Eye (tissue), 1 donor: ENCODE measurements around the gene CD14.
"Not testable (repeated sequence)": the region's sequence is repeated elsewhere in the genome, so short reads cannot be mapped to it uniquely, and the experiment has no call there.

Source experiments
- DNase-seq: peaks from one replicate; pipeline ENCODE4 v3.0.0-alpha.2; 2015

The CD14 gene

DNA sequence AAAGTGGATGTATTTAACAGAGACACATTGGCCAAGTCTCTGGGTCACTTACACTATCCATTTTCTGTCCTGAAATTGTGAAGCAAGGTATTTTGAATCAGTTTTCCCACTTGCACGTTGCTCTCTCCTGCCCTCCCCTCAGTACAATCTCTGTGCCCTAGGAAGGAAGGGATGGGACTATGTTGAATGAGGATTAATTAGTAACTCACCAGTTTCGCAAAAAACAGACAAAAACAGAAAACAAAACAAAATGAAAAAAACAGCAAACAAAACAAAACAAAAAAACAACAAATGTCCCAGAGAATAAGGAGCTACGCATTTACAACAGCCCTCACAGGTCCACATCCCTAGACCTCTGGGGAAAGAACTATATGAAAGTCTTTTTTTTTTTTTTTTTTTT is 1.1 kb upstream of the CD14 start:
- no peak for DNase-seq

GRCh38 chr5:140633501-140633900 is 526 bp upstream of the CD14 start:
- no peak for DNase-seq

- peak; percentile 70 for DNase-seq
These were observed 482 bp downstream of the CD14 start for GRCh38 chr5:140632366-140633020.

DNA sequence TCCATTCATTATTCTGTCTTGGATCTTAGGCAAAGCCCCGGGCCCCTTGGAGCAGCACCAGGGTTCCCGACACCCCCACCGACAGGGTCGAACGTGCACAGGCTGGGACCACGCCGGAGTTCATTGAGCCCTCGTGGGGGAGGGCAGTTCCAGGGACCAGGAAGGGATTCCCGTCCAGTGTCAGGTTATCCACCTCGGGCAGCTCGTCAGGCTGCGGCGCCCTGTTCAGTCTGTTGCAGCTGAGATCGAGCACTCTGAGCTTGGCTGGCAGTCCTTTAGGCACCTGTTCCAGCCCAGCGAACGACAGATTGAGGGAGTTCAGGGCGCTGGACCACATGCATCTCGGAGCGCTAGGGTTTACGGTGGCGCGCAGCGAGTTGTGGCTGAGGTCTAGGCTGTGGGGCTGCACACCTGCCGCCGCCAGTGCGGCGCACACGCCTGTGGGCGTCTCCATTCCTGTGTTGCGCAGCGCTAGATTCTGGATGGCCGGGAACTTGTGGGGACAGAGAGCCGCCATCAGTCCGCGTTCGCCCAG is 1.1 kb downstream of the CD14 start:
- DNase-seq, result peak; percentile 66

DNA sequence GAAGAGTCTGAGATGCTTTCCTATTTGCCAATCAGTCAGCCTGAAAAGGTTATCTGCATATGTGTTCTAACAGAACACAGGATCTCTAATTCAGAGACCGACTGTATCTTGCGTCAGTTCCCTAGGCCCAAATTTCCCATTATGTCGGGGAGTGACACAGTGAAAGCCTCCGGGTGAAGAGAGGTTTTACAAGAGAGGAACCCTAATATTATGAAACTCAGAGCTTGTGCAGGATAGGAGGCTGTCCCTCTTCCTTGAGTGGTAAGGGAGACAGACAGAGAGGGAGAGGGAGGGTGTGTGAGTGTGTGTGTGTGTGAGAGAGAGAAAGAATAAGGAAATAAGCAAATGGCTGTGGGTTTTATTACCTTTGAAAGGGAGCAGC is 1.9 kb downstream of the CD14 start:
- DNase-seq, result no peak

DNA sequence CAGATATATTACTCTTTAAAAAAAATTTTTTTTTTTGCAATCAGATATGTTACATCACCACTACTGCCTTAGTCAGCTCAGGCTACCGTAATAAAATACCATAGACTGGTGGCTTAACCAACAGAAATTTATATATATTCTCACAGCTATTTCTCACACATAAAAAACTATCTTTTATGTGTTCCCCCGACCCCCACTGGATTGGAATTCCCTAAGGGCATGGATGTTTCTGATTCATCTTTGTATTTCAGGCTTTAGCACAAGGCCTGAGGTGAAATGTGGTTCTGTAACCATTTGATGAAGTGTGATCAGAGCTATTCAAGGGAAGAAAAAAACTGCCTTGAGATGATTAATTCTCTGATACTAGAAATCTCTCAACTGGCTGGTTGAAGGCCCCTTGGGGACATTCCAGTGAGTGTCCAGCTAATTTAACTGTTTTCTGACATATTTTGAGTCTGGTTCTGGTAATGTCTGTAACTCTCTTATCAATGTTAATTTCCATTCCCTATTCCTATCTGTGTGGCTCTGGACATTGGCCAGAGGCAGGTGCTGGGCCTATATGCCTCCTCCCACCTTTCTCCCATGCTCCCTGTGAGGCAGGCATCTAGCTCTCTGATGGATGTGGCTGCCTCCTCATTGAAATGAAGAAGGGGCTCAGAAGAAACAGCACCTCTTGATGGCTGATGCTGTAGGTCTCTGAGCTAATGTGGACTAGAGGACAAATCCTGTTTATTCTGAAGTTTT is 2.5 kb downstream of the CD14 start:
- no peak for DNase-seq

- no peak for DNase-seq
These were observed 4.3 kb downstream of the CD14 start for GRCh38 chr5:140628711-140629110.

DNA sequence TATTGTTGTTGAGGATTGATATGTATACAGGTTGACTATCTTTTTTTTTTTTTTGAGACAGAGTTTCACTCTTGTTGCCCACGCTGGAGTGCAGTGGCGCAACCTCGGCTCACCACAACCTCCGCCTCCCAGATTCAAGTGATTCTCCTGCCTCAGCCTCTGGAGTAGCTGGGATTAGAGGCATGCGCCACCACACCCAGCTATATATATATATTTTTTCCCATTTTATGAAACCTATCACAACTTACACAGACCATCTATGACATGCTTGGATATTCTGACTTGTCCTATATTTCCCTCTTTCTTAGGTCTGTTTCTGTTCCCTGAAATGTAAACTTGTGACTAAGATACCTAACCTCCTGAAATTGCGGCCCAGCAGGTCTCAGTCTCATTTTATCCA is 5.0 kb downstream of the CD14 start:
- no peak for DNase-seq

DNA sequence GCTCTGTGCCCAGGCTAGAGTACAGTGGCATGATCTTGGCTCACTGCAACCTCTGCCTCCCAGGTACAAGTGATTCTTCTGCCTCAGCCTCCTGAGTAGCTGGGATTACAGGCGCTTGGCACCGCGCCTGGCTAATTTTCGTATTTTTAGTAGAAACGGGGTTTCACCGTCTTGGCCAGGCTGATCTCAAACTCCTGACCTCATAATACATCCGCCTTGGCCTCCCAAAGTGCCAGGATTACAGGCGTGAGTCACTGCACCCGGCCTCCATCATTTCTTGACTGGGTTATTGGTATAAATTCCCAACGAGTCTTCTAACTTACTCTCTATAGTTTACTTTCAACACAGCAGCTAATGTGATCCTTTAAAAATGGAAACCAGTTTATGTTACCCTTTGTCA is 8.1 kb downstream of the CD14 start:
- not testable (repeated sequence) for DNase-seq

DNA sequence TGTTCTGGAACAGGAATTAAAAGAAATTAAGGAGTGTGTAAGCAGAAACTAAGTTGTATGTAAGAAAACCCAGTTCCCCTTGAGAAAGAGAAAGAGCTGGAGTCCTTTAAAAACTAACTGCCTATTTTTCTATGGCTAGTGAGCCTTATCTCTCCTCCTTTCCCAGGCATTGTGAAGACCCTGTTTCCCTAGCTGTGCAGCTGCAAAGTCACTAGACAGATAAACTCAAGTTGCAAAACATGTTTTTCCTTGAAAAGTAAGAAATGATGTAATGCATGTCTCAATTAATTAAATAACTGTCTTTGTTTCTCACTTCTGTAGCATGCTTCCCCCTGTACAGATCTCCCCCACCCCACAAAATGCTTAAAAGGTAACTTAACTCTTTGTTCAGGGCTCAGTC is 9.9 kb downstream of the CD14 start:
- not testable (repeated sequence) for DNase-seq

DNA sequence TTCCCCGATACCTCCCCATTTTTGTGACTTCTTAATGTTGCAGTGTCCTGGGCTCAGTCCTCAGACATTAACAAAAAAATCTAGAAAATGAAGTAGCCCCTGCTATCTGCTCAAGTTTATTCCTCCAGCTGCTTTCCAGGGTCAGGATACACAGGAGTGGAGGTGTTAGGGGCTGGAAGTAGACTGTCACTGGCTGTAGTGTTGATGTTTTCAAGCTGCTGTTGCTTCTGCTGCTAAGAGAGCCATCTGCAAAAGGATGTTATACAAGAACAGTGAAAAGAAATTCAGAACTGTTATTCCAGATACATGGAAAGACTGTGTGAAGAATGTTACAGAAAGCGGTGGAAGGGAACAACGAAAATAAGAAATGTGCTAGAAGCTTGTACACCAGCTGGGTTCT is 10.7 kb downstream of the CD14 start:
- DNase-seq, result no peak

GRCh38 chr5:140611020-140611521 is 21.9 kb downstream of the CD14 start:
- no peak for DNase-seq

DNA sequence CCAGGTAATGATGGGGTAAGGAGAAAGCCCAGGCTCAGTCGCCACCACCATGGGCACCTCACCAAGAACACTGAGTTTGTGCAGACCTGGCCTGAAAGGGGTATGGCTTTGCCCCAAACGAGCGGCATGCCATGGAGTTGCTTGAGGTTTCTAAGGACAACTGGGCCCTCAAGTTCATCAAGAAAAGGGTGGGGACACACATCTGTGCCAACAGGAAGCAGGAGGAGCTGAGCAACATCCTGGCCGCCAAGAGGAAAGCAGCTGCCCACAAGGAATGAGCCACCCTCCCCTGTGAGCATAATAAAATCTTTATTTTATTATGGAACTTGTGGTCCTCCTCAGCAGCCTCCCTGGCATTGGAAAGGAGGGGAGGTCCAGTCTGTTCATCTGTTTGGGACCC is 23.8 kb downstream of the CD14 start:
- DNase-seq, result no peak

GRCh38 chr5:140608722-140609121 is 24.3 kb downstream of the CD14 start:
- no peak for DNase-seq

DNA sequence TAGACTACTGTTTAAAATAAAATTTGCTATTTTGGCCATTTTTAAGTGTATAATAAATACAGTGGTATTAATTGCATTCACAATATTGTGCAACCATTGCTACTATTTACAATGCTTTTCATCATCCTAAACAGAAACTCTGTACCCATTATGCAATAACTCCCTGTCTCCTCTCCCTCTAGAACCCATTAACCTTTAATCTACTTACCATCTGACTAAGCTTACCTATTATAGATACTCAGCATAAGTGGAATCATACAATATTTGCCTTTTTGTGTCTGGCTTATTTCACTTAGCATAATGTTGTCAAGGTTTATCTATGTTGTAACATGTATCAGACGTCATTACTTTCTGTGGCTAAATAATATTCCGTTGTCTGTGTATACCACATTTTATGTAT is 25.9 kb downstream of the CD14 start:
- DNase-seq, result no peak

GRCh38 chr5:140605879-140606278 is 27.1 kb downstream of the CD14 start:
- no peak for DNase-seq

- DNase-seq, result no peak
These were observed 29.2 kb downstream of the CD14 start for GRCh38 chr5:140603734-140604133.

- not testable (repeated sequence) for DNase-seq
These were observed 29.6 kb downstream of the CD14 start for GRCh38 chr5:140603446-140603698.

GRCh38 chr5:140602147-140602546 is 30.8 kb downstream of the CD14 start:
- DNase-seq, result no peak

DNA sequence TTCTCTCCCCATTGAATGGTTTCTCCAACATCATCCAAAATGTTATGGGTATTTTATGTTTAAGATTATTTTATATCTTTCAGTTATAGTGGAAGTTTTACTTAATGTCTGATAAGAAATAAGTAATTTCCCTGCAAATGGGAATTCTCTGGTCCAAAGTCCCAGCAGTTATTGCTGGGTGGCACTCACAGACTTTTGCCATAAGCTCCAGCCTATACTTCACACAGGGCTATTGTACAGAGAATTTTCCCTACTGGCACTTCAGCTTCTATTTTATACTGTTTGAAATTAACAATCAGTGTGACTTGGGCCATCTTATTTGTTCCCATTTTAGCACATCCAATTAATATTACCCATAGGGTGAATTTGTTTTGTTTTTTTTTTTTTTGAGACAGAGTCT is 32.9 kb downstream of the CD14 start:
- no peak for DNase-seq

GRCh38 chr5:140598836-140599235 is 34.1 kb downstream of the CD14 start:
- no peak for DNase-seq

- peak; percentile 66 for DNase-seq
These were observed 36.6 kb downstream of the CD14 start for GRCh38 chr5:140596321-140596741.

DNA sequence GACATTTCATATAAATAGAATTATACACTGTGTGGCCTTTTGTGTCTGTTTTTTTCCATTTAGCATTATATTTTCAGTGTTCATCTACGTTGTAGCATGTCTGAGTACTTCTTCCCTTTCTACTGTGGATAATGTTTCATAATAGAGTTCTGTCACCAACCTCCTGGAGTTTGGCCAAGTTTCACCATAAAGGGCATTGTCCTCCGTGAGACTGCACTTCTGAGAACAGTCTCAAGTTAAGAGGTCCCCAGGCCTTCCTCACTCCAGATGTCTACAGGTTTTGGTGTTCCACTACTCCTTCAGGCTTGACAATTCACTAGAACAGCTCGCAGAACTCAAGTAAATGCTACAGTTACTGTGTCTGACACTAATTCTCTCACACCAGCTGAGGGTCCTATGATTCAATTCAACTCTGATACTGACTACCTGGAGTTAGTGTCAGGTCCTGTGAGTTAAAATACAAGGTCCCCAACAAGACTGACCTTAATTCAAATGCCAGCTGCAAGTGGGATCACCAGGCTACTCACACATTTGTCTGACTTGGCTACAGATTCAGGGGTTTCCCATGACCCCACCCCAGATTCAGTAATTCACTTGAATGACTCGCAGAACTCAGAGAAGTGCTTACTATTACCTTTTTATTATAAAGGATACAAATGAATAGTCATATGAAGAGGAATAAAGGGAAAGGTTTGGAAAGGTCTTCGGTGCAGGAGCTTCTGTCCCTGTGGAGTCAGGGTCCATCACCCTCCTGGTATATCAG is 37.3 kb downstream of the CD14 start:
- peak; percentile 4 for DNase-seq

DNA sequence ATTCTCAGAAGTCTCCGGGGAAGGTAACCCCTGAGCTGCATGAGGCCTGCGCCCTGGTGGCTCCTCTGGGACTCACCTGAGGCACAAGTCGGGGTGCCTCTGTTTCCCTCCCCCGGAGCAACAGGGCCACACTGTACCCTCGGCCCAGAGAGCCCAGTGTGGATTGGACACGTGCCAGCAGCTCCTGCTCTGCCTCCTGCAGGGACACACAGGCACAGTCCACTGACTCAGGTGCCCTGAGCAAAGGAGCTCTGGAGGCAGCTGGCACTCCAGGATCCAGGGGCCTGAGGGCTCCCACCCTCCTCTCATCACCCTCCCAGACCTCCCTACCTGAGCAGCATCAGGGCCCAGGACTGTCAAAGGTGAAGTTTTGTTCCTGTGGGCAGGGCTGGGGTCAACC is 38.8 kb downstream of the CD14 start:
- no peak for DNase-seq
